ENCODE results near the gene PRR20A. TPM values are rescaled to one million over a fixed set of nuclear protein-coding genes. Genes with fewer than 3 reads are reported as not detected.
"Not testable (repeated sequence)": the region's sequence is repeated elsewhere in the genome, so short reads cannot be mapped to it uniquely, and the experiment has no call there.

PRR20A gene
- total RNA-seq = not detected
- not detected for polyA plus RNA-seq
- long read RNA-seq, donor 1 = 0 reads
- long read RNA-seq, donor 2, partial matches to known transcripts = 0 of 1 reads
- long read RNA-seq, donor 2, other reads (novel, unspliced or antisense) = 0 of 1 reads
- long read RNA-seq, donor 3 = 0 reads

- DNase-seq; H3K4me3 ChIP-seq; H3K27ac ChIP-seq; intact Hi-C loops (cut with DNase I); H3K9me3 ChIP-seq; H3K4me1 ChIP-seq (ENCODE audit: insufficient read depth); H3K36me3 ChIP-seq; H3K27me3 ChIP-seq: not testable (repeated sequence)
- 88 to 97% (median 91%) methylated on average over 10 to 14 of the region's 34 CpGs for WGBS, 3 donors
These were observed at the start of gene PRR20A for GRCh38 chr13:57140235-57140968. TSS of gene PRR20A (plus strand) at chr13:57140918. CDS start at chr13:57141305, 387 bp downstream.

- no peak for TF ChIP-seq EP300 (IDR thresholded peaks at IDR 0.05)
- no peak for TF ChIP-seq CTCF (IDR thresholded peaks at IDR 0.05)
- no peak for TF ChIP-seq POLR2A (IDR thresholded peaks at IDR 0.05)
- Histone ChIP-seq H3K4me3 (no peak overlapping the region), H3K4me1 (ENCODE audit: insufficient read depth) (no peaks in the 10 kb centered on the region), H3K36me3 (no peaks in the 10 kb centered on the region), H3K27ac (no peak overlapping the region), H3K9me3 (no peaks in the 10 kb centered on the region), H3K27me3 (no peaks in the 10 kb centered on the region)
- intact Hi-C loops (cut with DNase I) = no loop called here
- no peak for DNase-seq
- 88 to 94% (median 93%) methylated on average over 4 of the region's 4 CpGs for WGBS, 3 donors
These were observed 25.8 kb upstream of the PRR20A start for GRCh38 chr13:57114945-57115344.

GRCh38 chr13:57123681-57124080, 17.0 kb upstream of the PRR20A start:
- H3K9me3 ChIP-seq = no peaks in the 10 kb centered on the region
- H3K27me3 ChIP-seq = no peaks in the 10 kb centered on the region
- no peaks in the 10 kb centered on the region for H3K36me3 ChIP-seq
- H3K4me1 ChIP-seq (ENCODE audit: insufficient read depth) = no peaks in the 10 kb centered on the region
- H3K4me3 ChIP-seq = no peak overlapping the region
- no peak overlapping the region for H3K27ac ChIP-seq
- intact Hi-C loops (cut with DNase I) = no loop called here
- 3 to 6% (median 5%) methylated on average over 1 of the region's 1 CpG for WGBS, 3 donors
- DNase-seq = peak in 1 of 5 donors; percentile 18
- TF ChIP-seq CTCF (IDR thresholded peaks at IDR 0.05) (no peak), POLR2A (IDR thresholded peaks at IDR 0.05) (no peak), EP300 (IDR thresholded peaks at IDR 0.05) (no peak)

GRCh38 chr13:57128909-57129308, 11.8 kb upstream of the PRR20A start:
- Histone ChIP-seq H3K27ac (no peak overlapping the region), H3K27me3 (no peaks in the 10 kb centered on the region), H3K4me3 (no peak overlapping the region), H3K9me3 (no peaks in the 10 kb centered on the region), H3K4me1 (ENCODE audit: insufficient read depth) (no peaks in the 10 kb centered on the region), H3K36me3 (no peaks in the 10 kb centered on the region)
- 79 to 85% (median 83%) methylated on average over 6 of the region's 6 CpGs for WGBS, 3 donors
- DNase-seq = no peak
- TF ChIP-seq EP300 (IDR thresholded peaks at IDR 0.05) (no peak), CTCF (IDR thresholded peaks at IDR 0.05) (no peak)
- intact Hi-C loops (cut with DNase I) = no loop called here

- H3K4me1 ChIP-seq (ENCODE audit: insufficient read depth) = no peaks in the 10 kb centered on the region
- WGBS, 3 donors = 36 to 58% (median 41%) methylated on average over 2 of the region's 2 CpGs
- intact Hi-C loops (cut with DNase I) = no loop called here
- H3K9me3 ChIP-seq = no peaks in the 10 kb centered on the region
- no peak for DNase-seq
- no peaks in the 10 kb centered on the region for H3K27me3 ChIP-seq
- no peak for TF ChIP-seq CTCF (IDR thresholded peaks at IDR 0.05)
- no peak for TF ChIP-seq EP300 (IDR thresholded peaks at IDR 0.05)
- TF ChIP-seq POLR2A (IDR thresholded peaks at IDR 0.05) = no peak
- H3K4me3 ChIP-seq = no peak overlapping the region
- H3K27ac ChIP-seq = no peak overlapping the region
- H3K36me3 ChIP-seq = no peaks in the 10 kb centered on the region
These were observed 4.6 kb upstream of the PRR20A start for GRCh38 chr13:57136093-57136492.
